Measurements from ENCODE around the gene RGS11. TPM values are rescaled to one million over a fixed set of nuclear protein-coding genes. Genes with fewer than 3 reads are reported as not detected.

The RGS11 gene
- total and polyA plus RNA-seq, 4 donors, result 1.8 to 5.6 (median 3.2) TPM

GRCh38 chr16:240559-240958 is 35.2 kb downstream of the RGS11 start:
- ATAC-seq (ENCODE audit: insufficient read depth, low FRiP score), result no peak
- Histone ChIP-seq H3K27ac (ENCODE audit: low read depth in 1 of 2, low read length in 1 of 2) (no peak overlapping the region), H3K27me3 (ENCODE audit: control insufficient read depth in 3 of 3, insufficient read depth in 3 of 3, low read length in 2 of 3) (no peaks in the 10 kb centered on the region), H3K4me3 (no peak overlapping the region), H3K4me1 (ENCODE audit: control insufficient read depth in 5 of 5, insufficient read depth in 5 of 5, low read length in 5 of 5) (peaks cover 0 to 3% (median under 1%) of the 10 kb centered on the region in 5 donors), H3K9me3 (ENCODE audit: control insufficient read depth in 4 of 4, insufficient read depth in 3 of 4, low read length in 3 of 4) (no peaks in the 10 kb centered on the region), H3K36me3 (ENCODE audit: control insufficient read depth in 4 of 4, insufficient read depth in 4 of 4, low read length in 4 of 4) (peaks cover 0 to 2% (median 0%) of the 10 kb centered on the region in 4 donors), H3K9ac (ENCODE audit: insufficient read depth in 1 of 2, low read length in 2 of 2) (no peak overlapping the region)
- no peak for DNase-seq
- WGBS, 2 donors, result 92 to 95% methylated on average over 8 of the region's 8 CpGs
- TF ChIP-seq CTCF (IDR thresholded peaks at IDR 0.05; ENCODE audit: control extremely low read depth, extremely low read depth), result no peak

GRCh38 chr16:239948-240277 is 35.8 kb downstream of the RGS11 start:
- H3K4me1 ChIP-seq (ENCODE audit: control insufficient read depth in 5 of 5, insufficient read depth in 5 of 5, low read length in 5 of 5), result peaks cover 0 to 7% (median 3%) of the 10 kb centered on the region in 5 donors
- no peak overlapping the region for H3K9ac ChIP-seq (ENCODE audit: insufficient read depth in 1 of 2, low read length in 2 of 2)
- H3K4me3 ChIP-seq, result no peak overlapping the region
- TF ChIP-seq CTCF (IDR thresholded peaks at IDR 0.05; ENCODE audit: control extremely low read depth, extremely low read depth), result no peak
- H3K36me3 ChIP-seq (ENCODE audit: control insufficient read depth in 4 of 4, insufficient read depth in 4 of 4, low read length in 4 of 4), result peaks cover 0 to 2% (median 0%) of the 10 kb centered on the region in 4 donors
- peak overlapping the region in 1 of 2 donors; percentile 67 for H3K27ac ChIP-seq (ENCODE audit: low read depth in 1 of 2, low read length in 1 of 2)
- ATAC-seq (ENCODE audit: insufficient read depth, low FRiP score), result no peak
- no peaks in the 10 kb centered on the region for H3K9me3 ChIP-seq (ENCODE audit: control insufficient read depth in 4 of 4, insufficient read depth in 3 of 4, low read length in 3 of 4)
- 72 to 76% methylated on average over 3 of the region's 3 CpGs for WGBS, 2 donors
- no peaks in the 10 kb centered on the region for H3K27me3 ChIP-seq (ENCODE audit: control insufficient read depth in 3 of 3, insufficient read depth in 3 of 3, low read length in 2 of 3)
- peak in 2 of 3 donors; percentile 14 for DNase-seq

- Histone ChIP-seq H3K36me3 (ENCODE audit: control insufficient read depth in 4 of 4, insufficient read depth in 4 of 4, low read length in 4 of 4) (peaks cover 0 to 2% (median 0%) of the 10 kb centered on the region in 4 donors), H3K27ac (ENCODE audit: low read depth in 1 of 2, low read length in 1 of 2) (peak within 1 kb of the TSS; percentile 87 to 99), H3K27me3 (ENCODE audit: control insufficient read depth in 3 of 3, insufficient read depth in 3 of 3, low read length in 2 of 3) (no peaks in the 10 kb centered on the region), H3K9me3 (ENCODE audit: control insufficient read depth in 4 of 4, insufficient read depth in 3 of 4, low read length in 3 of 4) (no peaks in the 10 kb centered on the region), H3K9ac (ENCODE audit: insufficient read depth in 1 of 2, low read length in 2 of 2) (peak within 1 kb of the TSS; percentile 79 to 94), H3K4me3 (peak within 1 kb of the TSS; percentile 62), H3K4me1 (ENCODE audit: control insufficient read depth in 5 of 5, insufficient read depth in 5 of 5, low read length in 5 of 5) (peaks cover 0 to 7% (median 2%) of the 10 kb centered on the region in 5 donors)
- DNase-seq (peak; percentile 95), ATAC-seq (ENCODE audit: insufficient read depth, low FRiP score) (peak; percentile 96)
- 0% methylated on average over 54 to 85 of the region's 85 CpGs for WGBS, 2 donors
- no peak for TF ChIP-seq CTCF (IDR thresholded peaks at IDR 0.05; ENCODE audit: control extremely low read depth, extremely low read depth)
Measured at GRCh38 chr16:234468-235305, 41.1 kb downstream of the RGS11 start, which contains the start of gene FAM234A. Gene FAM234A, plus strand, starts transcription at chr16:234821. Its CDS starts 19,593 bp downstream, at chr16:254414.

Data from lung (tissue), 12 donors.